ENCODE results near the gene CLDN9.
A peak's percentile ranks its signal among the peaks of the same experiment; 100 is the strongest.

Gene CLDN9

GRCh38 chr16:3007059-3007956, 5.4 kb upstream of the CLDN9 start:
- Histone ChIP-seq H3K9me3 (ENCODE audit: control insufficient read depth, low read length) (no peaks in the 10 kb centered on the region), H3K4me3 (ENCODE audit: low read length) (no peak overlapping the region), H3K9ac (ENCODE audit: low read length) (no peak overlapping the region), H3K36me3 (ENCODE audit: control insufficient read depth, insufficient read depth, low read length) (no peaks in the 10 kb centered on the region), H3K4me1 (ENCODE audit: control insufficient read depth, insufficient read depth, low read length) (peaks cover 48% of the 10 kb centered on the region), H3K27me3 (ENCODE audit: control insufficient read depth, insufficient read depth, low read length) (peaks cover 18% of the 10 kb centered on the region)

DNA sequence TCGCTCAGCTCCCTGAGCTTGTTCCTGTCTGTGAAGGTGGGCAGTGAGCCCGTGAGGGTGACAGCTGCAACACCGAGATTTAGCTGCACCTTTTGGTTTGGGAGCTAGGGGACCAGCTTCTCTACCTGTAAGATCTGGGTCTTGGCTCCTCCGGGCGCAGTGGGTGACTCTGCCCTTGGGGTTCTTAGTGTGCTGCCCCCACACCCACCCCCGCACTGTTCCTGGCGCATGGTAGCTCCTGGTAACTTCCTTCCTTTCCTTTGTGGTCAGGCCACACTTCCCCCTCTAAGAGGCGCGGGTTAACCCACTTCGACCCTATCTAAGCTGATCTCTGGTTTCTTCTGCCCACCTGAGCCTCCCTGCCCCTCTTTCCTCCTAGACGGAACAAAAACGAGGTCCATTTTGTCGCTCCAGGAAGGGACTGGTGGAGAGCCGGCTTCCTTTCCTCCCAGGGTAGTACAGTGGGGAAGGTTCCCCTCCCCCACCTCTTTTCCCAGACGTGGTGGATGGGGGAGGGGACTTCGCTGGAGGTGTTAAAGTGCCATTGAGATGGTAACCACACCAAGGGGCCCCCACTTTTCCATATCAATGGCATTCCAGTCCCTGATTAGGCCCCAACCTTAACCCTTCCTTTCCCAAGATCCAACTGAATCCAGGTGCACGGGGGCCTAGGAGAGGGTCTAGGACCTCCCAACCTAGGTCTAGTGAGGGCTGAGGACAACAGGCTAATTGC, 4.6 kb upstream of the CLDN9 start:
- H3K9me3 ChIP-seq (ENCODE audit: control insufficient read depth, low read length): no peaks in the 10 kb centered on the region
- peak overlapping the region; percentile 1 for H3K9ac ChIP-seq (ENCODE audit: low read length)
- peaks cover 57% of the 10 kb centered on the region for H3K4me1 ChIP-seq (ENCODE audit: control insufficient read depth, insufficient read depth, low read length)
- no peaks in the 10 kb centered on the region for H3K36me3 ChIP-seq (ENCODE audit: control insufficient read depth, insufficient read depth, low read length)
- peaks cover 26% of the 10 kb centered on the region for H3K27me3 ChIP-seq (ENCODE audit: control insufficient read depth, insufficient read depth, low read length)
- no peak overlapping the region for H3K4me3 ChIP-seq (ENCODE audit: low read length)

GRCh38 chr16:3008690-3009037, 4.1 kb upstream of the CLDN9 start:
- no peaks in the 10 kb centered on the region for H3K36me3 ChIP-seq (ENCODE audit: control insufficient read depth, insufficient read depth, low read length)
- H3K9me3 ChIP-seq (ENCODE audit: control insufficient read depth, low read length): no peaks in the 10 kb centered on the region
- no peak overlapping the region for H3K4me3 ChIP-seq (ENCODE audit: low read length)
- H3K9ac ChIP-seq (ENCODE audit: low read length): peak overlapping the region; percentile 1
- peaks cover 59% of the 10 kb centered on the region for H3K4me1 ChIP-seq (ENCODE audit: control insufficient read depth, insufficient read depth, low read length)
- peaks cover 32% of the 10 kb centered on the region for H3K27me3 ChIP-seq (ENCODE audit: control insufficient read depth, insufficient read depth, low read length)

GRCh38 chr16:3009568-3010390, 2.9 kb upstream of the CLDN9 start:
- H3K4me1 ChIP-seq (ENCODE audit: control insufficient read depth, insufficient read depth, low read length): peaks cover 58% of the 10 kb centered on the region
- no peaks in the 10 kb centered on the region for H3K36me3 ChIP-seq (ENCODE audit: control insufficient read depth, insufficient read depth, low read length)
- H3K27me3 ChIP-seq (ENCODE audit: control insufficient read depth, insufficient read depth, low read length): peaks cover 37% of the 10 kb centered on the region
- no peaks in the 10 kb centered on the region for H3K9me3 ChIP-seq (ENCODE audit: control insufficient read depth, low read length)
- no peak overlapping the region for H3K4me3 ChIP-seq (ENCODE audit: low read length)
- H3K9ac ChIP-seq (ENCODE audit: low read length): no peak overlapping the region

GRCh38 chr16:3010510-3010909, 2.2 kb upstream of the CLDN9 start:
- peaks cover 55% of the 10 kb centered on the region for H3K4me1 ChIP-seq (ENCODE audit: control insufficient read depth, insufficient read depth, low read length)
- no peaks in the 10 kb centered on the region for H3K9me3 ChIP-seq (ENCODE audit: control insufficient read depth, low read length)
- H3K27me3 ChIP-seq (ENCODE audit: control insufficient read depth, insufficient read depth, low read length): peaks cover 37% of the 10 kb centered on the region
- no peak overlapping the region for H3K9ac ChIP-seq (ENCODE audit: low read length)
- H3K36me3 ChIP-seq (ENCODE audit: control insufficient read depth, insufficient read depth, low read length): no peaks in the 10 kb centered on the region
- H3K4me3 ChIP-seq (ENCODE audit: low read length): no peak overlapping the region

DNA sequence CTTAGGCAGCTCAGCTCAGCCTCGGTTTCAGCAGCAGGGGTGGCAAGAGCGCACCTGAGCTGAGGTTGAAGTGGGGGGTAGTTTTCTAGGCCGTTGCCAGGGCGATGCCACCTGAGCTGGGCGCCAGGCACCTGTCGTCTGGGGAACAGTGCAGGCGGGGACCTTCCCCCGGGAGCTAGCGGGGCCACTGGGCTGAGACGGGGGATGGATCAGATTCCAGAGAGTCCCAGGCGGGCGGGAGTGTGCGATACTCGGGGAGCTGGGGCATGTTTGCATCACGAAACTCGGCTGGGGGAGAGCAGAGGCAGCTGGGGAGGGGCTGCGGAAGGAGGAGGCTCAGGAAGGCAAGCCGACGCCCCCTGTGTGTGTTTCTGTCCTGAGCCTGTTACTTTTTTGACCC, 477 bp upstream of the CLDN9 start:
- H3K4me1 ChIP-seq (ENCODE audit: control insufficient read depth, insufficient read depth, low read length): peaks cover 39% of the 10 kb centered on the region
- no peak overlapping the region for H3K4me3 ChIP-seq (ENCODE audit: low read length)
- H3K9ac ChIP-seq (ENCODE audit: low read length): no peak overlapping the region
- H3K27me3 ChIP-seq (ENCODE audit: control insufficient read depth, insufficient read depth, low read length): peaks cover 40% of the 10 kb centered on the region
- H3K36me3 ChIP-seq (ENCODE audit: control insufficient read depth, insufficient read depth, low read length): no peaks in the 10 kb centered on the region
- no peaks in the 10 kb centered on the region for H3K9me3 ChIP-seq (ENCODE audit: control insufficient read depth, low read length)

DNA sequence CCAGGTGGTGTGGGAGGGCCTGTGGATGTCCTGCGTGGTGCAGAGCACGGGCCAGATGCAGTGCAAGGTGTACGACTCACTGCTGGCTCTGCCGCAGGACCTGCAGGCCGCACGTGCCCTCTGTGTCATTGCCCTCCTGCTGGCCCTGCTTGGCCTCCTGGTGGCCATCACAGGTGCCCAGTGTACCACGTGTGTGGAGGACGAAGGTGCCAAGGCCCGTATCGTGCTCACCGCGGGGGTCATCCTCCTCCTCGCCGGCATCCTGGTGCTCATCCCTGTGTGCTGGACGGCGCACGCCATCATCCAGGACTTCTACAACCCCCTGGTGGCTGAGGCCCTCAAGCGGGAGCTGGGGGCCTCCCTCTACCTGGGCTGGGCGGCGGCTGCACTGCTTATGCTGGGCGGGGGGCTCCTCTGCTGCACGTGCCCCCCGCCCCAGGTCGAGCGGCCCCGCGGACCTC, 798 bp downstream of the CLDN9 start:
- peaks cover 26% of the 10 kb centered on the region for H3K4me1 ChIP-seq (ENCODE audit: control insufficient read depth, insufficient read depth, low read length)
- H3K4me3 ChIP-seq (ENCODE audit: low read length): no peak overlapping the region
- no peak overlapping the region for H3K9ac ChIP-seq (ENCODE audit: low read length)
- H3K36me3 ChIP-seq (ENCODE audit: control insufficient read depth, insufficient read depth, low read length): no peaks in the 10 kb centered on the region
- H3K27me3 ChIP-seq (ENCODE audit: control insufficient read depth, insufficient read depth, low read length): peaks cover 39% of the 10 kb centered on the region
- H3K9me3 ChIP-seq (ENCODE audit: control insufficient read depth, low read length): no peaks in the 10 kb centered on the region

DNA sequence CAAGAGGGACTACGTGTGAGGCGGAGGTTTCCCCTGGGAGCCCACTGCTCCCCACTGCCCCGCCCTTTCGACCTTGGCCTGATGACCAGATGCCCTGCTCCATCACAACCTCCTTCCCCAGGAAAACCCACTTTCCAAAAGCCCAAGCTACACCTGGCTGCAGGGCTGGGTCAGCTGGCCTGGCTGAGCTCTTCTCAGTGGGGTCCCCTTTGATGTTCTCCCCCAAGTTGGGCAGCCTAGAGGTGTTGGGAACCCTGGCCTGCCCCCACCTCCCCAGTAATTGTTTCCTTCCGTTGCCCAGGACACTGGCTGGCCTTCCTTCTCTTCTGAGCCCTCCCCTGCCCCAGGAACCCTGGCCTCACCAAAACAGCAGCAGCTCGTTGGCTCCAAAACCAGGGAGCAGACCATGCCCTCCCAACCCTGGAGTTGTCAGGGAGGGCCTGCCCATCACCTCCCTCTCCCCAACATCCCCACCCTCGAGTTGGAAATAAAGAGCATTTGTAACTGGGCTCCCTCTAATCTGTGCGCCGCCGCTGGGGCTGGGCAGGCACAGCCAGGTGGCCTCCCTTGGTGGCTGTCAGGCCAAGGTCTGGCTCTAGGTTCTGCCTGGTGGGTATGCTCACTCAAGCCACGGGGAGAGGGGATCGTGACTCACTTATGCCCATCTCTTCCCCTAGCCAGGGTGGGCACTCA, 1.4 kb downstream of the CLDN9 start:
- H3K9me3 ChIP-seq (ENCODE audit: control insufficient read depth, low read length): no peaks in the 10 kb centered on the region
- H3K4me1 ChIP-seq (ENCODE audit: control insufficient read depth, insufficient read depth, low read length): peaks cover 20% of the 10 kb centered on the region
- H3K4me3 ChIP-seq (ENCODE audit: low read length): no peak overlapping the region
- H3K36me3 ChIP-seq (ENCODE audit: control insufficient read depth, insufficient read depth, low read length): no peaks in the 10 kb centered on the region
- H3K27me3 ChIP-seq (ENCODE audit: control insufficient read depth, insufficient read depth, low read length): peaks cover 38% of the 10 kb centered on the region
- H3K9ac ChIP-seq (ENCODE audit: low read length): no peak overlapping the region

DNA sequence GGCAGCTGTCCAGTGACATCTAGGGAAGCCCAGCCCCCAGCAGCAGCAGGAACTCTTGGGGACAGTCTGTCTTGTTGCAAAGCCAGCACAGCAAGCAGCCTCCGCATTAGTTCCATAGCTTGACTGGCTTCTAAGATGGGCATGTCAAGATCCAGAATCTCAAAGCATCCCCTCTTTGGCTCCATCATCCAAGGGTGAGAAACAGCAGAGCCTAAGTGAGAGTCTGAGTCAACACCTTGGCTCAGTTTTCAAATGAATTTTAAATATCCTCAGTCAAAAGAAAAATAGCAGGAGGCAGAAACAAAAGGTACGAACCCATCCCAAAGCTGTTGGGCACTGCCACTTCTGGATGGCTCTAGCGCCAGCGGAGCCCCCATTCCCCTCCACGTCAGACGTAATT, 2.2 kb downstream of the CLDN9 start:
- Histone ChIP-seq H3K27me3 (ENCODE audit: control insufficient read depth, insufficient read depth, low read length) (peaks cover 38% of the 10 kb centered on the region), H3K4me1 (ENCODE audit: control insufficient read depth, insufficient read depth, low read length) (peaks cover 13% of the 10 kb centered on the region), H3K36me3 (ENCODE audit: control insufficient read depth, insufficient read depth, low read length) (no peaks in the 10 kb centered on the region), H3K4me3 (ENCODE audit: low read length) (no peak overlapping the region), H3K9me3 (ENCODE audit: control insufficient read depth, low read length) (no peaks in the 10 kb centered on the region), H3K9ac (ENCODE audit: low read length) (no peak overlapping the region)

GRCh38 chr16:3015865-3016521, 3.3 kb downstream of the CLDN9 start:
- no peaks in the 10 kb centered on the region for H3K36me3 ChIP-seq (ENCODE audit: control insufficient read depth, insufficient read depth, low read length)
- no peak overlapping the region for H3K9ac ChIP-seq (ENCODE audit: low read length)
- H3K4me3 ChIP-seq (ENCODE audit: low read length): no peak overlapping the region
- H3K27me3 ChIP-seq (ENCODE audit: control insufficient read depth, insufficient read depth, low read length): peaks cover 38% of the 10 kb centered on the region
- peaks cover 10% of the 10 kb centered on the region for H3K4me1 ChIP-seq (ENCODE audit: control insufficient read depth, insufficient read depth, low read length)
- H3K9me3 ChIP-seq (ENCODE audit: control insufficient read depth, low read length): no peaks in the 10 kb centered on the region

DNA sequence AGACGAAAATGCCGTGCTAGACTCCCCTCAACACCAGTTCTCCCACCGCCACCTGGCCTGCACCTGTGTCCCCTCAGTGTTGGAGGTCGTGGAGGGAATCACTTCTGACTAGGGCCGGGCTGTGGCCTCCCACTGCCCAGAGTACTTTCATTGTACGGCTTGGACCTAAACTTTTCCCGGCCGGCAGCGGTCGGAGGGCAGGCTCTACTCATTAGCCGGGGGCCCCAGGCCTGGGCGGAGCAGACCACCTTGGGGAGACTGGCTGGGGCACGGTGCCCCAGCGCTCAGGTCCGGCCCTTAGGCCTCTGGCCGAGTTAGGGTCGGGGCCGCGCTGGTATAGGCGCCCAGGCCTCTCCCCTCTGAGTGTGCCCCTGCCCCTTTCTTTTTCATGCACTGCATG, 4.6 kb downstream of the CLDN9 start:
- Histone ChIP-seq H3K4me1 (ENCODE audit: control insufficient read depth, insufficient read depth, low read length) (peaks cover 22% of the 10 kb centered on the region), H3K9me3 (ENCODE audit: control insufficient read depth, low read length) (no peaks in the 10 kb centered on the region), H3K36me3 (ENCODE audit: control insufficient read depth, insufficient read depth, low read length) (no peaks in the 10 kb centered on the region), H3K27me3 (ENCODE audit: control insufficient read depth, insufficient read depth, low read length) (peaks cover 27% of the 10 kb centered on the region), H3K4me3 (ENCODE audit: low read length) (no peak overlapping the region), H3K9ac (ENCODE audit: low read length) (no peak overlapping the region)

Measured in mucosa of stomach (tissue), 1 donor.